ENCODE measurements around the gene SLC22A6.

SLC22A6 gene

GRCh38 chr11:62961017-62961570 lies 23.7 kb downstream of the SLC22A6 start:
- no peak for TF ChIP-seq CTCF (IDR thresholded peaks at IDR 0.05)

GRCh38 chr11:62959422-62959980 lies 25.3 kb downstream of the SLC22A6 start:
- no peak for TF ChIP-seq CTCF (IDR thresholded peaks at IDR 0.05)

- TF ChIP-seq CTCF (IDR thresholded peaks at IDR 0.05): no peak
Observed at GRCh38 chr11:62958547-62959421, 26.0 kb downstream of the SLC22A6 start.

GRCh38 chr11:62957147-62957546 lies 27.6 kb downstream of the SLC22A6 start:
- no peak for TF ChIP-seq CTCF (IDR thresholded peaks at IDR 0.05)

GRCh38 chr11:62954478-62954877 lies 30.3 kb downstream of the SLC22A6 start:
- TF ChIP-seq CTCF (IDR thresholded peaks at IDR 0.05): no peak

GRCh38 chr11:62953811-62954210 lies 31.0 kb downstream of the SLC22A6 start:
- TF ChIP-seq CTCF (IDR thresholded peaks at IDR 0.05): no peak

GRCh38 chr11:62948765-62949320 lies 35.9 kb downstream of the SLC22A6 start:
- TF ChIP-seq CTCF (IDR thresholded peaks at IDR 0.05): no peak
